Dermis microvascular lymphatic vessel endothelial cell (primary cell): ENCODE data around the gene MRPL9. TPM values are rescaled to one million over a fixed set of nuclear protein-coding genes. Genes with fewer than 3 reads are reported as not detected.

Experiments
- DNase-seq, 2 donors: peaks; one replicate each; pipeline versions ENCODE4 v3.0.0 to v3.0.0-alpha.2; 2010; ENCODE audit warnings: low read depth in 2 of 2
- total RNA-seq: library from RNA; depleted of rRNA; stranded (reverse); fragments of >200 nt; gene quantifications from 2 replicates; pipeline ENCODE4 v1.2.1, GENCODE V29; 2014

MRPL9 gene
- 73.8 and 126 TPM in 2 replicates for total RNA-seq

DNA sequence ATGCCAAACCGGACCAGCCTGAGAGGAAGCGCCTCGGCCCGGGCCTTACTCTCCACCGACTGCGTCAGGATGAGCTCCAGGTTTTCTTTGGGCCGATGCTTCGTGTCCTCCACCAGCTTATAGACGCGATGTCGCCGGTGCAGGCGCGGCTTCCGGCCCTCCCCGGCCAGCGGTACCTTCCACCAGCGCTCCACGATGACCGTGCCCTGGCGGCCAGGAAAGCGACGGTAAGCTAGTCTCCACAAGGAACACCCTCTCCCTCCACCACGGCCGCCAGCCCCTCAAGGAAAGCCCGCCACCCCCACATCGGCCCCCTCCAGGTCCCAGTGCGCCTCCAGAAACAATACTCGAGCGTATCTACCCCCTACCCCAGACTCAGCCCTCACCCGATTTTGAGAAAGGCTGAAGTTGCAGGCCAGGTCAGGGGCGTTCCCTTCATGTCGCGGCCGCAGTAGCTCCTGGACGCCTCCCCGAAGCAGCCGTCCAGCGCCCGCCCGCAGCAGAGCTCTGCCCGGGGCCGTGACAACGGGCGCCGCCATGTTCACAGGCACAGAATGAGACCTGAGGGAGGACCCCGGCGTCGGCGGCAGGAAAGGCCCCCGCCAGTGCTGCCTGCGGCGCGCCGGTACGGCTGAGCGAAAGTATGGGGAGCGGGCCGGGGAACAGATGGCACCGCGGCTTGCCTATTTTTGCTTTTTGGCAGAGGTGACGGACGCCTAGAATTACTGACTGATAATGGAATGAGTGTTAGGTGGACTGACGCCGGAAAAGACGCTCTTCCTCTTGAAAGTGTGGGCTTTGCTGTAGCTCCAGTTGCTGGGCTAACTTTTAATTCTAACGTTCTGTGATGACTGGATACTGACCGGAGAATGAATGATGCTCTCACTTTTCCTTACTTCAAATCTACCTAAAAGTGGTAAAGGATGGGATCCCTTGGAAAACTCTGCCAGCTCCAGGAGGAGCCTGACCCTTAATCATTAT is at the start of gene MRPL9:
Gene MRPL9 (minus strand): TSS at position 556 of the 981 bp plus-strand sequence. CDS start 17 bp downstream, at position 539.
- peak; percentile 46 to 77 for DNase-seq

DNA sequence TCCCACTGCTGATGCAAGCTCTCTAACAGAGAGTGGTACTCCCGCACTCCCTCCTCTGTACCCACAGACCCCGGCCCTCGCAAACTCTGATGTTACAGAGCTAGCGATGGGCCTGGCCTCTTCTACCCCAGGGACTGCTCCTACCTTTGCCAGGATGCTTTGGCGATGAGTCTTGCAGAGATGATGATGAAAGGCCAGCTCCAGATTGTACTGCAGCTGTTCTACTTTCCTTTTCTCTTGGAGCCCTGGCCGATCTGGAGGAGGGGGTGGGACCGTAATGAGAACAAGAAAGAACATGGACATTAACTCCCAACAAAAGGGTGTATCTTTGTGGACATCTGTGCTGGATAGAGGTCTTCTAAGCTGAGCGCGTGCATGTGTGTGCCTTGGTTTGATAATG is 47.9 kb upstream of the MRPL9 start:
- DNase-seq, result no peak

DNA sequence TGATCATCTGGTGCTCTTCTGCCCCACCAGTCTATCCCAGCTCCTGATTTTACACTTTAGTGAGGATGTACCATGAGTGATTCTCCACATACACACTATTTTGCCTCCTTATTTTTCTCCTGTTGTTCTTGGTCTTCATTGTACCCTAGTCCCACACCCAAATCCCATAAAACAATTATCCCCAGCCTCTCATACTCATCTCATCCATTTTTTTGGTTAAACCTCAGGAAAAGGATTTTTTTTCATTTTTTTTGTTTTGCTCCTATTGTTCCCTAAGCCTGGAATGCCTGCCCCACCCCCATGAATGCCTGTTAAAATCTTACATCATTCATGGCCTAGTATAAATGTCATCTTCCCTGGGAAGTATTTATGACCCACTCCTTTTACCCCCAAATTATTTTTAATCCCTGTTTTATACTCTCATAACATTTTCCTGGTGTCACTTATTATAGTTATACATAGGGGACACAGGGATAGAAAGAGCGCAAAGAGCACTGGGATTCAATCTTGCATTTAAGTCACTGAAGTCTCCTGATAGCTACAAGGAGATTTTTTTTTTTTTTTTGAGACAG is 46.8 kb upstream of the MRPL9 start:
- DNase-seq, result no peak

DNA sequence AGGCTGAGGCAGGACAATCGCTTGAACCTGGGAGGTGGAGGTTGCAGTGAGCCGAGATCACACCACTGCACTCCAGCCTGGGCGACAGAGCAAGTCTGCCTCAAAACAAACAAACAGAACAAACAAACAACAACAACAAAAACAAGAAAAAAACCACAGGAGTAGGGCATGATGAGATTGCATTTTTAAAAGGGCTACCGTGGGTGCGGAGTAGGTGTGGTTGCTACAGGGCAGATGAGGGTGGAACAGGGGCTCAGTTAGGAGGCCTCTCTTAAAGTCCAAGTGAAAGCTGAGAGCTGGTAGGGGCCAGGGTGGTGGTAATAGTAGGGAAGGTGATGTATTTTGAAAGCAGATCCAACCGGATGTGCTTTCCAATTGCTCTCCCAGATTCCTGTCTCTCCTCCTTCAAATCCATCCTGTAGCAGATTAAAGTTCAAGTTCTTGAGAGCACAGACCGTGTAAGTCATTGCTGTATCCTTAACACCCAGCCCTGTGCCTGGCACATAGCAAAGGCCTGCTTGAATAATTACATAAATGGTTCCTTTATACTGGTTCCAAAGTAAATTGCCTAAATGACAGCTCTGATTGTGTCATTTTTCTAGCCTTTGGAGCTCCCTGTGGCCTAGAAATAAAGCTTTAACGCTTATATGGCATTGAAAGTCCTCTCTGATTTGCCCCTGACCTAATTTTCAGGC is 46.1 kb upstream of the MRPL9 start:
- no peak for DNase-seq

DNA sequence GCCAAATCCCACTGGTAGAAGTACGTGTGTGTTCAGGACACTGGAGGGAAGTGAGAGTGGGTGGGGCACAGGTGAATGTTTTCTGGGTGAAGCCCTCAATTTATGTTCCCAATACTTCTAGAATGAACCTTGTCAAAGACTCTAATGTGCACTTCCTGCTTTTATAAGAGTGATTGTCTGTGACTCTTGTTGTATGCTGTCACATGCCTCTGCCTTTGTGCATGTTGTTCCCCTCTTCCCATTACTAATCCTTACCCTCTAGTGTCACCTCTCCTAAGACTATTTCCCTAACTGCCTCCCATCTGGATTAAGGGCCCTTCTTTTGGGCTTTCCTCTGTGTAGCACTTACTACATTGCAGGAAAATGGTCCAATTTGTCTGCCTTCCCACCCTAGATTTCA is 44.5 kb upstream of the MRPL9 start:
- no peak for DNase-seq

DNA sequence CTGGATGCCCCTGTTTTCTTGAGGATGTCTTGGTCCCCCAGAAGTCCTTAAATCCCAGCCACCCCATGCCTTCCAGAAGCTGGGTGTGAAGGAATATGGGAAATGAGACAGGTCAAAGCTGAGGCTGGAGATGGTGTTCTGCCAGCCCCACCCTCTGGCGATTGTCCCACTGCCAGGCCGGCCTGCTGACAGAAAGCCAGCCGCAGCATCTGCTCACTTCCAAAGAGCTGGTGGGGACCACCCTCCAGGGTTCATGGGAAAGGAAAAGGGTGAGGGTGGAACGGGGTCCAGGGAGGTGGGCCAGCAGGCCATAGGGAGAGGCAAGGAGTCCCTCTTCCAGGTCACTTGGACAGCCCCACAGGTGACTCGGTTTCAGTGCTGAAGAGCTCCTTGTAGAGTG is 43.8 kb upstream of the MRPL9 start:
- no peak for DNase-seq

DNA sequence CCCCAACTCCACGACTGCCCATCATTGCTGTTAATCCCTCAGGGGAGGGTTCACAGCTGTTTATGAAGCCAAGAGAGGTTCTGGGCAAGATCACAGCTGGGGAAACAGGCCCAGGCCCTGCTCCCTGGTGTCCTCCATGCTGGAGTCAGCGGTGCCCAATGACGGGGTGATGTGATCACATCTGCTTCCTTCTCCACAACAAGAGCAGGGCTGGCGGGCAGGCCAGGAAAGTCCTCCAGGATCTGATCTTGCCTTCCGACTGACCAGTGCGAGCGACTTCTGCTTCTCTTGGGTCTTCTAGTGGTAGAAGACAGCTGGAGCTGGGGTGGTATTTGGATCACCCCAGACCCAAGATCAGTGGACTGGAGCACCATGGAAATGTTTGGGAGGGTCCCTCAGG is 42.9 kb upstream of the MRPL9 start:
- DNase-seq, result no peak

DNA sequence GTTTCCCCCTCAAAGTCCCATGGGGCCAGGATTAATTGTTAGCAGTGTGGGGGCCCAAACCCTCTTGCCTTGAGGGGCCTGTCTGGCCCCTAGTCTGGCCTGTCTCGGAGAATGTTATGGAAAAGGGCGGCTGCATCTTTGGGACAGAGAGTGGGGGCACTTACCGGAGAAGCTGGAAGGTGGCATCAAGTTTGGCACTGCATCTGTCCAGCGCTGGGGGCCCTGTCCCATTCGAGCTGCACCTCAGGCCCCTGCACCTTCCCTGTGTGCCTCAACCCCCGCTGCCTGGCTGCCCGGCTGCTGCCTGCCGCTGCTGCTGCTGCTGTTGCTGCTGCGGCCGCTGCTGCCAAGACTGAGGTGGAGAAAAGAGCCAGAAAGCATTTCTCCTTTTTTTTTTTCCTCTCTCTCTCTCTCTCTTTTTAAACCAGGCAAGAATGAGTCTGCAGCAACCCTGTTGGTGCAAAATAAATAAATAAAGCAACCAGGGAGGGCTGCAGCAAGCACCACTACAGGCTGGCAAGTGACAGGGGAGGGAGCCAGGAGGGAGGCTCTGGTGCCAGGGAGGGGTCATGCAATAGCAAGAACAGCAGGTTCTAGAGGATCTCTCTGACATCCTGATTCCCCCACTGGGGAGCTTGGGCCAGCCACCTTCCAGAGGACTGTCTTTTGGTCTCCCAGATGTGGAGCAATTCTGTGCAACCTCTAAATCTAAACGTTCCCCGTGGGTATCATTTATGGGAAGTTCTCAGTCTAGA is 41.9 kb upstream of the MRPL9 start, which contains the start of gene LINGO4:
Gene LINGO4 (minus strand): TSS at position 354 of the 755 bp plus-strand sequence. CDS start 2,715 bp downstream, outside the sequence.
- DNase-seq, result no peak

DNA sequence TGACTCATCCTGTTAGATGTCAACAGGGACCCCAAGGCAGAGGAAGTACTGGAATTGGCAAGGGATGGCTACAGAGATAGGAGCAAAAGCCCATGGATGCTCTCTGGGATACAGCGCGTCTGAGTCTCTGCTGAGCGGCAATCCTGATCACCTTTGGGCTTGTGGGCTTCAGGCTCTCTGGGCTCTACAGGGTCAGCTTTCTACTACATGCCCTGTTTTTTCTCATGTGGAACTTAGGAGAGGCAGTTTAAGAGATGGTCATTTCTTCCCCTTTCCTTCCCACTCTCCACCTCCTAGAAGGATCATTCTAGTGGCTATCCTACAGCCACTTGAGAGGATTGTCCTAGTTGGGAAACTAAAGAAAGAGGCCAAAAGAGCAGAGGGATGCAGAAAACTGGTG is 40.6 kb upstream of the MRPL9 start:
- no peak for DNase-seq

DNA sequence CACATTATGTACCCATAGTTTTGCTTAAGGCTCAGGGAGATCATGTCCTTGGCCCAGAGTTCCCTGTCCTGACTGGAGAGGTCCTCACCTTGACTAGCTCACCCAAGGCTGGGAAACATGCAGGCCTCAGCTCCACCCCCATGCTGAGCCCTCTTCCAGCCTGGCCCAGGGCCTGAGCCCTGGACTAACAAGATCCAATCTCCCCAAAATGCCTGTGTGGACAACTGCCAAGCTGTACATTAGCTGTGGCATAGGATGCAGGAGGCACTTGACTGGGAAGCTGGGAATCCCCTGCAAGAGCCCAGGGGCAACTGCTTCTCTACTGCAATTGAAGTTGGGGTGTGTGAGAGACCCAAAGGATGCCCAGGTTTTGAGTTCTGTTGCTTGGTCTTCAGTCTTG is 39.9 kb upstream of the MRPL9 start:
- DNase-seq, result no peak

DNA sequence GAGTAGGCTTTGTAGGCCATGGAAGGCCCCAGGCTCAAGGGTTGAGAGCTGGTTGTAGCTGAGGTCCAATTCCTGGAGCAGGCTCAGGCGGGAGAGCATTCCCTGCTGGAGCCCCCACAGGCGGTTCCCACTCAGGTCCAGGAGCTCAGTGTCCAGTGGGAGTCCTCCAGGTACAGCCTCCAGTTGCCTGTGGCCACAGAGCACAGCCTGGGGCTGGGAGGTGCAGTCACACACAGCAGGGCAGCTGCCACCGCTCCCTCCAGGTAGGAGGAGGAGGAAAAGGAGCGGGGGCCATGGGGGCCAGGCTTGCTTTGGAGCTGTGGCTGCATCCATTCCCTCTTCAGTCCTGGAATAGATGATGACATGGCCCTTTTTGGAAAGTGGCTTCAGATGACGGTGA is 39.1 kb upstream of the MRPL9 start:
- DNase-seq, result no peak

DNA sequence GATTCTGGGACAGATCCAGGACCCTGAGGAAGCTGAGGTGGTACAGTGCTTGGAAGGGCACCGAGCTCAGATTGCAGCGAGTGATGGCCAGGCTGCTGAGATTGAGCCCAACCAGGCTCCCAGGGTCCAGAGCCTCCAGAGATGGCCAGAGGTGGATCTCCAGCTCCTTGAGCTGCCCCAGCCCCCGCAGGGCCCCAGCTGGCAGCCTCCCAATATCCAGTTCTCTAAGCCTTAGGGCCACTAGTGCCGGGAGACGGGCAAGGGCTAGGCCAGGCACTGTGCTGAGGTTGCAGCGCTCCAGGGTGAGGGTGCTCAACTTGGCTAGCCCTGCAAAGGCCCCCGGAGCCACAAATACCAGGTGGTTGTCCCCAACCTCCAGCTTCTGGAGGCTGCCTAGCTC is 38.5 kb upstream of the MRPL9 start:
- no peak for DNase-seq

DNA sequence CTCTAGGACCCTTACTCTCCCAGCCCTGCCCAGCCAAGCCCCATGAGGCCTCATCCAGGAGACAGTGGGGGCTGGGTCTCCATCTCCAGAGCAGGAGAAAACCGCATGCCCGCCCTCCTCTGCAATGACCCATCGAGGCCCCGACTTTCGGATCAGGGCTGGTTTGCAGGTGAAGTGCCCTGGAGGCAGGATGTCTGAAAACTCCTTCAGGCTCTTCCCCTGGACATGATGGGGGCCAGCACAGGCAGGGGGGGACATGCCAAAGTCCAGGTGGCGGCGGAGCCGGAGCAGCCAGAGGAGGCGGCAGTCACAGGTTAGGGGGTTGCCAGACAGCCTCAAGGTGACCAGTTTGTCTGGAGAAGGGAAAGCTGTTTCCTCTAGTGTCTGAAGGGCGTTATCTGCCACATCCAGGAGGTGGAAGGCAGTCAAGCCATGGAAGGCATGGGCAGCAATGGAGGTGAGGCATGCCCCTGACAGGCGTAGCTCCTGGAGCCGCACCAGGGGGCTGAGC is 38.1 kb upstream of the MRPL9 start:
- no peak for DNase-seq

DNA sequence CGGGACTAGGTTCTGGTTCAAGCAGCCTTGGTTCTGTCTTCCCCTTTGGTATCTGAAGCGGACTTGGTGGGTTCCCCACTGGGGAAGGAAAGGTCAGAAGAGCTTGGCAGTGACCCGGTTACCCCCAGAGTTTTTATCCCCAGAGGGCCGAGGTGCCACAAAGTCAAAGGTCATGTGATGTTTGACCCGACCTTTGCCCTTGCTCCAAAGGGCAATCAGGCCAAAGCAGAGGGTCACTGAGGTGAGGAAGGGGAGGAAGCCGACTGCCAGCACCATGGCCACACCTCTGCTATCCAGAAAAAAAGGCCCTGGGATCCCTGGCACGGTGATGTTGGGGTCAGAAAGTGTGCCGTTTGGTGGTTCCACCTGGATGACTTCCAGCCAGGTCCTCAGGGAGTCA is 37.5 kb upstream of the MRPL9 start:
- no peak for DNase-seq

DNA sequence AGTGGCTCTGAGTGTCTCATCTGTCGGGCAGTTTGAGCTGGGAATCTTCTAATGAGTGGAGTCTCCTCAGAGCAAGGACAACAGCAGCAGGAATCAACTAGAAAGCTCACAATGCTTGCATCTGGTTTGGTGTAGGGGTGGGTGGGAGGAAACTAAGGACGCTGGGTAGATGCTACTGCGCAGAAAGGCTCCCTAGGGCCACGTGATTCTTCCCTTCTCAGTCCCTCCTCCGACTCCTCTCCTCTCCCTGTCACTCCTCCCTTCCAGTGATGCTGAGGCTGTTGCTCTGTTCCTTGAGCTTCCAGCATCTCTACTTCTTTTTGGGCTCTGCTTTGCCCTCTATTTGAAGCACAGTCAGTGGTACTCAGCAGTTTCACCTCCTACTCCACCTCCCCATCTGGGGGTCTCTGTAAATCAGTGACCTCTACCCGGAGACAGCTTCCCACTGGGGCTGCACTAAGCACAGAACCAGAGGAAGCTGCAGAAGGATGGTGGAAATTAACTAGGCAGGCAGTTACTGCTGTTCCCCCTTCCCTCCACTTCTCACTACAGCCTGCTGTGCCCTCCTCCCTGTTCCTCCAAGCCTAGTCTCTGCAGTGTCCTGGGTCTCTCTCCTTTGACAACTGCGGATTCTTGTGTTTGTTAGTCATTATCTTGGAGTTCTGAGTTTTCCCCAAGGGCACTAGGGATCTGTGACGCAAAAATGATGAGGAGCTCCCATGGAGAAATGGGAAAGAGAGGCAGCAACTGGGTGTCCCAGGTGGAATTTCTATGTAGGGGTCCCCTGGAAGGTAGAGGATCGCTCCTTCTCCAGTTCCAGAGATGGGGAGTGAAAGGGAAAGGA is 36.1 kb upstream of the MRPL9 start:
- no peak for DNase-seq

DNA sequence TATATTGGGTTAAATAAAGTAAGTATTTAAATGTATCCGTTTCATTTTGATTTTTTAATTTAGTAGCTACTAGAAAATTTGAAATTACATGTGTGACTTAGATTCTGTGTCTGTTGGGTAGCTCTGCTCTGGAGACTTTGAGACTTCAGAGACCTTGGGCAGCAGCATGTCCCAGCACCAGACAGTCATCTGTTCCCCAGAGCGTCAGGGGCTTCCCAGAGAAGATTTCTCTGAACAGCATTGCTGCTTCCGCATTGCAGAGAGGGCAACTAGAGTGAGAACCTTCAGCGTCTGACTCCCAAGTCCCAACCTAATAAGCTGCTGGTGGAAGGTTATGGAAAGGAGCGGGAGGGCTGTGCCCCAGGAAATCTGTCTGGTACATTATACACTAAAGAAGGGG is 35.3 kb upstream of the MRPL9 start:
- DNase-seq, result no peak

DNA sequence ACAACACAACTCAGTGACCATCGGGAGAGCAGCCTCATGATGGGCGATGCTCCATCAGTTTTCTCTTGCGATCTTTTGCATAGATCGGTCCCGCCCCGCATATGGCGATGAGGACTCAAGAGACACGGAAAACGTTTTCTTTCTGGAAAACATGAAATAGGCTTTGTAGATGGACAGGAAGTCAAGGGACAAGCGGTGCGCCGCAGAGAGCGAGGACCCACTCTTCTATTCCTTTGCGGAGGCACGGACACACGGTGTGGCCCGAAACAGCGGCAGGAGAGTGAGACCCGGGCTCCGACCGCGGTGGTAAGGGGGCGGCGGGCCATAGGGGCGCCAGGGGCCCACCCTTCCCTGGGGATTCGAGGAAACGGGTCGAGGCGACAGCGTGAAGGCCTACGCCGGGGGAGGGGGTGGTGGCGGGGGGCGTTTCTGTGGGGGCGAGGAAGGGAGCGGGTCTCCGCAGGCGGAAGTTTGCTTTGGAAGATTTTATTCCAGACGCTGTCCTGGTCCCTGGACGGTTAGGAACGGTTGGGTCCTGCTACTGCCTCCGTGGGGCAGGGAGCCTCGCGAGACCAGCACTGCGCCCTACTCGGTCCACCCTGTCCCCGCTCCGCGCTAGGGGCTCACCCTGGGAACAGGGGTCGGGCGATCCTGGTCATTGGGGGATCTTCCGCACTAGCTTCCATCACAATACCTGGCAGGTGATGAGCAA is 27.8 kb upstream of the MRPL9 start:
- DNase-seq, result peak; percentile 5 to 33

DNA sequence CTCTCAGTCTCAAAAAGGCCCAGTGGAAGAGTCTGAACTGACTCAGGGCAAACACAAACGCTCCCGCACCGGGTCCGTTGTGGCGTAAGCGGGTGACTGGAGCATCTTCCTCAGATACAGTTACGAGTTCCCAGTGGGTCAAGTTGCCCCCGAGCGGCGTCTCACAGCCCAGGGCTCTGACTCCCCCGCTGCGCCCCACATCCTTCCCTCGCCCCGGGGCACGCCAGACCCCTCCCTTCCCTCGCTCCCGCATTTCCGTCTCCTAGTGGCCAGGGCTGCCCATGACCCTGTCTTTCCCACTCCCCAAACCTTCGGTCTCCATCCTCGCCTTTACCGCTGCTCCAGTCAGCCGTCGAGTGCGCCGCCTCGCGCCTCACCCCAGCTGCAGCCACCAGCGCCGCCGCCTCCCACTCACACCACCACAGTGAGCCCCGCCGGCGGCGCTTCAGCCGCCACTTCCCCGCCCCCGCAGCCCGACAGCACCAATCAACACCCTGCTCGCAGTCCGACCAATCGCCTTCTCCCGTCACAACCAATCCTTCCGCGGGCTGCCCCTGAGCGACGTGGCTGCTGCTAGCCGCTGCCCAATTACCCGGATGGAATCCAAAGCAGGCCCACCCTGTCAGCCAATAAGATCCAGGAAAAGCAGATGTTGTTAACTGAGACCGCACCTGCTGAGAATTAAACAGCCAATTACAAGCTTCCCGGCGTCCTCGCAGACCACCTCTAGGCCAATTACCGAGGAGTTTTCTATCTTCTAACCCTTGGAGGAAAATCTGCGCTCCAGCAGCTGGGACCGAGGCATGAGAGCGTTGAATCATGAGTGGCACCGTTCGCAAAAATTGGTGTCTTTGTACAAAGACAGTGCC is 27.0 kb upstream of the MRPL9 start, which contains the start of gene TDRKH:
Gene TDRKH (minus strand): TSS at position 430 of the 869 bp plus-strand sequence. CDS start 7,478 bp downstream, outside the sequence.
- DNase-seq, result peak; percentile 99 to 100

DNA sequence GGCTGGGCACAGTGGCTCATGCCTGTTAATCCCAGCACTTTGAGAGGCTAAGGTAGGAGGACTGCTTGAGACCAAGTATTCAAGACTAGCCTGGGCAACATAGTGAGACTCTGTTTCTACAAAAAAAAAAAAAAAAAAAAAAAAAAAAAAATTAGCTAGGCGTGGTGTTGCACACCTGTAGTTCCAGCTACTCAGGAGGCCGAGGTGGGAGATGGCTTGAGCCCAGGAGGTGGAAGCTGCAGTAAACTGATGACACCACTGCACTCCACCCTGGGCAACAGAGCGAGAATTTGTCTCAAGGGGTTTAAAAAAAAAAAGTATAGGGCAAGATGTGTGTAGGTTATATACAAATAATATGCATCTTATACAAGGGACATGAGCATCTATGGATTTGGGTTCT is 24.4 kb upstream of the MRPL9 start:
- DNase-seq, result no peak
